GM13976 (cell line): ENCODE results near the gene PRMT5.
"Not testable (repeated sequence)": the region's sequence is repeated elsewhere in the genome, so short reads cannot be mapped to it uniquely, and the experiment has no call there.

Experiments used
- DNase-seq: peaks from one replicate; pipeline ENCODE4 v3.0.0; 2012; ENCODE audit warnings: low spot score
- in situ Hi-C: fragments of 300-500 bp; cut with MboI; formaldehyde crosslinking; loops from one replicate; pipeline ENCODE4 v1.12.0; 2022; ENCODE audit warnings: low sequenced_read_pairs, mixed read lengths, inconsistent platforms; ENCODE audit not compliant: unreplicated experiment
- TF ChIP-seq, protein P1 (sequence below): IDR thresholded peaks from 2 replicates; pipeline ENCODE4 v1.5.1; 2012; ENCODE audit warnings: borderline replicate concordance, mild to moderate bottlenecking; ENCODE audit not compliant: insufficient read depth; ENCODE audit errors: extremely low read depth, missing control alignments, control extremely low read depth

Gene PRMT5

DNA sequence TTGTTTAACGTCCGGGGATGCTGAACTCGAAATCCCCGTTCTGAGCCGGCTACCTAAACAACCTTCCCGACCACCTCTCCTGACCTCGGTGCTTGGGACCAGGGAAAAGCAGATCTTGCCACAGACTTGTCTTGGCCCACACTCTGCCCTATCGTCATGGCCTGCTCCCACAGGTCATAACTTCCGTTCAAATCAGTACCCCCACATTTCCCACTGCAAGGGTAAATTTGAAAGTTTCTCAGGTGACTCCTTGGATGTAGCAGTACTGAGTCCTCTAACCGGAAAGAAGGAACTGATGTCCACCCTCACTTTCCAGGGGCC lies 9.6 kb downstream of the PRMT5 start:
- in situ Hi-C loops: no loop called here

DNA sequence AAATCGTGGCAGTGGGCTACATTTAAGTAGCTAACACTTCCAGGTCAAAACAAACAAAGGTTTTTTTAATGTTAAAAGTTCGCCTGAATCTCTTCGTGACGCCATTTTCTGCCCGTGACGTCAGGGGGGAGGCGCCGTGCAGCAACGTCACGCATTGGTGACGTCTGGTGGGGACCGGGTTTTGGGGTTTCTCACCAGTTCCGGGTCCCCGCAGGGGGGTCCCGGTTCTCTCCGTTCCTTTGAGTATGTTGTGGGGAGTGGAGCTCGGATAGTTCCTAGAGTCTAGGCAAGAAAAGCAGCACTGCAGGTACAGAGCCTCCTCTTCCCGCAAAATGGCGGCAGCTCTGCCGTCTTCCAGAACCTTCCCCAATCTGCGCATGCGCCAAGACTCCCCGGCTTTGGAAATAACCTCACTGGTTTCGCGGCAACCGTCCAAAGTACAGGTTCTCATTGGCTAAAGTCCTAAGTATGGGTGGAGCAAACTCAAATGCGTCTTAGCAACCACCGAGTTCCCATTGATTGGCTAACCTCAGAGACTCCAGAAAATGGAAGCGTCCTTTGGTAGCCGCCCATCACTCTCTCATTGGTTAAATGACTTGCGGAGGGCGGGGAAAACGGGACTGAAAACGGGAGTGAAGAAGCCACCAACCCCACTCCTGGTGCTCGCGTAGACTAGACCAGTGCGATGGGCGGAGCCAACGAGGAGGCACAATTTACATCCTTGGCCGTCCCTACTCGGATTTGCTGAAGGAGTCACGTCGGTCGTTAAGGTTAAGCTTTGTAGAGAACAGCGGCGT lies 10.2 kb downstream of the PRMT5 start, which contains the start of gene RBM23:
Gene RBM23 (minus strand): TSS at position 346 of the 797 bp plus-strand sequence.
- DNase-seq: peak; percentile 93
- TF ChIP-seq, protein P1, sequence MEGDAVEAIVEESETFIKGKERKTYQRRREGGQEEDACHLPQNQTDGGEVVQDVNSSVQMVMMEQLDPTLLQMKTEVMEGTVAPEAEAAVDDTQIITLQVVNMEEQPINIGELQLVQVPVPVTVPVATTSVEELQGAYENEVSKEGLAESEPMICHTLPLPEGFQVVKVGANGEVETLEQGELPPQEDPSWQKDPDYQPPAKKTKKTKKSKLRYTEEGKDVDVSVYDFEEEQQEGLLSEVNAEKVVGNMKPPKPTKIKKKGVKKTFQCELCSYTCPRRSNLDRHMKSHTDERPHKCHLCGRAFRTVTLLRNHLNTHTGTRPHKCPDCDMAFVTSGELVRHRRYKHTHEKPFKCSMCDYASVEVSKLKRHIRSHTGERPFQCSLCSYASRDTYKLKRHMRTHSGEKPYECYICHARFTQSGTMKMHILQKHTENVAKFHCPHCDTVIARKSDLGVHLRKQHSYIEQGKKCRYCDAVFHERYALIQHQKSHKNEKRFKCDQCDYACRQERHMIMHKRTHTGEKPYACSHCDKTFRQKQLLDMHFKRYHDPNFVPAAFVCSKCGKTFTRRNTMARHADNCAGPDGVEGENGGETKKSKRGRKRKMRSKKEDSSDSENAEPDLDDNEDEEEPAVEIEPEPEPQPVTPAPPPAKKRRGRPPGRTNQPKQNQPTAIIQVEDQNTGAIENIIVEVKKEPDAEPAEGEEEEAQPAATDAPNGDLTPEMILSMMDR: no peak
- in situ Hi-C loops: no loop called here

More for the DNA sequence above, 9.6 kb downstream of the PRMT5 start:
- DNase-seq: no peak
- TF ChIP-seq, protein P1: no peak

DNA sequence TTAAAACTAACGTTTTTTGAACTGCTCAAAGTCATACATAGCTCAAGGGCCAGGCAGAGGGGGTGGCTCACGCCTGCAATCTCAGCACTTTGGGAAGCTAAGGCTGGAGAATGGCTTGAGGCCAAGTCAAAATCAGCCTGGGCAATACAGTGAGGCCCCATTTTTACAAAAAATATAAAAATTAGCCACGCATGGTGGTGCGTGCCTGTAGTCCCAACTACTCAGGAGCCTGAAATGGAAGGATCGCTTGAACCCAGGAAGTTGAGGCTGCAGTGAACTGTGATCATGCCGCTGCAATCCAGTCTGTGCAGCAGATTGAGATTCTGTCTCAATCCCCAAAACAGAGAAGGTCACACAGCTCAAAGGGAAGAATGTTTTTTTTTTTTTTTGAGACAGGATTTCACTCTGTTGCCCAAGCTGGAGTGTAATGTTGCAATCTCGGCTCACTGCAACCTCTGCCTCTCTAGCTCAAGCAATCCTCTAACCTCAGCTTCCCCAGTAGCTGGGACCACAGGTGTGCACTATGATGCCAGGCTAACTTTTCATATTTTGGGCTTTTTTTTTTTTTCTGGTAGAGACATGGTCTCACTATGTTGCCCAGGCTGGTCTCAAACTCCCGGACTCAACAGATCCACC lies 13.2 kb downstream of the PRMT5 start:
- in situ Hi-C loops: no loop called here
- TF ChIP-seq, protein P1: no peak
- no peak for DNase-seq

DNA sequence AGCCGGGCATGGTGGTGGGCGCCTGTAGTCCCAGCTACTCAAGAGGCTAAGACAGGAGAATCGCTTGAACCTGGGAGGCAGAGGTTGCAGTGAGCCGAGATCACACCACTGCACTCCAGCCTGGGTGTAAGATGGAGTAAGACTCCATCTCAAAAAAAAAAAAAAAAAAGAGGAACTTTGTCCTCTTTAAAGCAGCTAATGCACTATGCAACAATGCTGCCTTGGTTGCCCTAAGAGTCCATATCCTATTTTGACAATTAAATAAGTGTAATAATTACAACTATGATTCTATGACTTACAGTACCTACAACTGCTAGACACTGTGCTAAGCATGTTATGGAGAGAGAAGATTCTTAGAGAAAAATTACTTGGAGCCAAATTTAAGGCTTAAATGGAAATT lies 14.3 kb downstream of the PRMT5 start:
- DNase-seq, in situ Hi-C loops: not testable (repeated sequence)

DNA sequence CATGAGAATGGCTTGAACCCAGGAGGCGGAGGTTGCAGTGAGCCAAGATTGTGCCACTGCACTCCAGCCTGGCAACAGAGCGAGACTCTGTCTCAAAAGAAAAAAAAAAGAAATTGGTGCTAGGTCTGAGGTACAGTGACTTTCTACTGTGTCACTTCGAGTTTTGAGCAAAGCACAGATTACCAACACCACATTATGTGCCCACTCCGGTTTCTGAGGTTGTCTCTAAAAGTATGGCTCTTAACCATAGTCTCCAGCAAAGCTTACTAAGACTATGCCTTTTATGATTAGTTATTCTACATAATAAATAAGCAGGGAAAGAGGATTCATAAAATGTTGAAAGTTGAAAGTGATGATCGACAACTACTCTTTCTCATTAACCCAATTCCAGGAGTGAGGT lies 18.3 kb downstream of the PRMT5 start:
- TF ChIP-seq, protein P1: no peak
- no peak for DNase-seq
- in situ Hi-C loops: no loop called here

DNA sequence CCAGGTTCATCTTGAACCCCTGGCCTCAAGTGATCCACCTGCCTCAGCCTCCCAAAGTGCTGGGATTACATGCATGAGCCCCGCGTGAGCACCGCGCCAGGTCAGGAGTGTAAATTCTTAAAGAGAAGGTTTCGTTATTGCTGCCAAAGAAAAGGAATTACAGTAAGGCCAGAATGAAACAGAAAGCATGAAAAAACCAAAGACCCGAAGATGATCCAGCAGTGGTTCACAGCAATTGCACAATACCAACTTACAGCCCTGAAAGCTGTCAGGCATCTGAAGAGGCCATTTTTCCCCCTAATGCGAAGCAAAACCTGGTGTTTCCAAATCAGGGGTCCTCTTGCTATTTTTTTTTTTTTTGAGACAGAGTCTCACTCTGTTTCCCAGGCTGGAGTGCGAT lies 20.6 kb downstream of the PRMT5 start:
- DNase-seq: no peak
- in situ Hi-C loops: no loop called here
- TF ChIP-seq, protein P1: no peak

DNA sequence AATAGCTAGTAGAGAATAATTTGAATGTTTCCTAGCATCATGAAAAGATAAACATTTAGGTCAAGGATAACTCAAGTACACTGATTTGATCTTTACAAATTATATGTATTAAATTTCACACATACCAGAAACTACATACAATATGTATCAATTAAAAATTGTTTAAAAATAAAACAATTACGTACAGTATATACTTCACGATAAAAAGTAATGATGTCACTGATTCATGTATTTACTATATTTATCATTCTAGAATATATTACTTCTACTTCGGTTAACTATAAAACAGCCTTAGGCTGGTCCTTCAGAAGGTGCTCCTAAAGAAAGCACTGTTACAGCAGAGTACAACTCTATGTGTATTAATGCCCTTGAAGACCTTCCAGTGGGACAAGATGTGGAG lies 21.7 kb downstream of the PRMT5 start:
- in situ Hi-C loops: no loop called here
- DNase-seq: no peak
- TF ChIP-seq, protein P1: no peak
